Iris pigment epithelial cell (primary cell): ENCODE measurements around the gene PPIP5K2.

Experiments
- DNase-seq: peaks from one replicate; pipeline ENCODE4 v3.0.0-alpha.2; 2011; ENCODE audit warnings: low read depth

Gene PPIP5K2

GRCh38 chr5:103247118-103247517, 127.0 kb downstream of the PPIP5K2 start:
- no peak for DNase-seq

- DNase-seq: no peak
These were observed 129.0 kb downstream of the PPIP5K2 start for GRCh38 chr5:103249068-103249467.

- DNase-seq: no peak
These were observed 134.8 kb downstream of the PPIP5K2 start for GRCh38 chr5:103254921-103255320.

- no peak for DNase-seq
These were observed 135.6 kb downstream of the PPIP5K2 start for GRCh38 chr5:103255691-103256090.

- DNase-seq: no peak
These were observed 136.1 kb downstream of the PPIP5K2 start for GRCh38 chr5:103256178-103256577.

GRCh38 chr5:103258368-103258956, 138.4 kb downstream of the PPIP5K2 start, which contains the start of gene MACIR:
Gene MACIR (plus strand): TSS chr5:103258763. CDS start chr5:103275920, 17,157 bp downstream.
- peak; percentile 99 for DNase-seq

- peak; percentile 42 for DNase-seq
These were observed 139.0 kb downstream of the PPIP5K2 start for GRCh38 chr5:103258957-103259704.

- DNase-seq: peak; percentile 41
These were observed 139.7 kb downstream of the PPIP5K2 start for GRCh38 chr5:103259705-103260355.

GRCh38 chr5:103260951-103261350, 140.8 kb downstream of the PPIP5K2 start:
- no peak for DNase-seq
